HepG2 (cell line): Measurements from ENCODE around the gene SKI. TPM values are rescaled to one million over a fixed set of nuclear protein-coding genes. Genes with fewer than 3 reads are reported as not detected.

ENCODE experiments used
- ELF3 ChIP-seq: IDR thresholded peaks from 2 replicates; pipeline ENCODE4 v1.6.1; 2016; ENCODE audit warnings: missing genetic modification reagents, missing compliant biosample characterization
- RFX3 ChIP-seq: IDR thresholded peaks from 2 replicates; pipeline ENCODE4 v1.6.1; 2016; ENCODE audit warnings: missing biosample characterization, missing genetic modification reagents
- TCF7 ChIP-seq: sonication (generic); IDR thresholded peaks from 2 replicates; pipeline ENCODE4 v1.6.1; 2016; ENCODE audit warnings: antibody characterized with exemption, low read depth
- ZBTB8A ChIP-seq: sonication (generic); formaldehyde crosslinking; IDR thresholded peaks from 2 replicates; pipeline ENCODE4 v1.4.0; 2020; ENCODE audit warnings: mild to moderate bottlenecking, low read depth, missing genetic modification reagents, borderline replicate concordance
- ZFY ChIP-seq: sonication (generic); formaldehyde crosslinking; IDR thresholded peaks from 2 replicates; pipeline ENCODE4 v1.4.0; 2020; ENCODE audit warnings: missing genetic modification reagents
- ZNF33A ChIP-seq: sonication (generic); formaldehyde crosslinking; IDR thresholded peaks from 2 replicates; pipeline ENCODE4 v1.5.1; 2020; ENCODE audit warnings: missing genetic modification reagents, mild to moderate bottlenecking, moderate library complexity, borderline replicate concordance
- ZNF619 ChIP-seq: sonication (generic); formaldehyde crosslinking; IDR thresholded peaks from 2 replicates; pipeline ENCODE4 v1.4.0; 2020; ENCODE audit warnings: mild to moderate bottlenecking, missing genetic modification reagents
- ZZZ3 ChIP-seq: sonication (generic); formaldehyde crosslinking; IDR thresholded peaks from 2 replicates; pipeline ENCODE4 v1.4.0; 2020; ENCODE audit warnings: missing genetic modification reagents, mild to moderate bottlenecking, borderline replicate concordance
- polyA plus RNA-seq, 8 experiments: library from polyadenylated mRNA; depleted of rRNA in 3 of 8; stranded (reverse) in 7 of 8; unstranded in 1 of 8; fragments of >200 nt; fragmentation: Illumina TruSeq in 4 of 8; extraction: Trizol in 4 of 8; gene quantifications; 2 replicates each; pipeline versions ENCODE4 v1.2.1 to v1.2.3, GENCODE V29; 2011 to 2016; ENCODE audit warnings: low read depth in 4 of 8, missing spikeins in 1 of 8, mixed read lengths in 1 of 8; ENCODE audit not compliant: insufficient read depth in 1 of 8
- total RNA-seq, 5 experiments: library from RNA; depleted of rRNA; stranded (reverse); fragments of >200 nt; fragmentation: Illumina TruSeq; extraction: Trizol; gene quantifications; 2 replicates each; pipeline ENCODE4 v1.2.3, GENCODE V29; 2016; ENCODE audit warnings: low read depth in 1 of 5
- TF ChIP-seq, protein P1 (sequence below): sonication (generic); formaldehyde crosslinking; IDR thresholded peaks from 2 replicates; pipeline ENCODE4 v1.5.0; 2020; ENCODE audit warnings: mild to moderate bottlenecking, missing genetic modification reagents
- TF ChIP-seq, protein P2 (sequence below), 2 experiments: sonication (generic) in 1 of 2; formaldehyde crosslinking in 1 of 2; IDR thresholded peaks; 2 replicates each; pipeline versions ENCODE4 v1.6.1 to v1.9.0; 2014 to 2022; ENCODE audit warnings: antibody characterized with exemption in 1 of 2, borderline replicate concordance in 1 of 2, inconsistent platforms in 1 of 2, low read depth in 1 of 2, missing genetic modification reagents in 1 of 2
- TF ChIP-seq, protein P3 (sequence below): IDR thresholded peaks from 2 replicates; pipeline ENCODE4 v1.6.1; 2016; ENCODE audit warnings: low read depth, control low read depth
- TF ChIP-seq, protein P4 (sequence below): IDR thresholded peaks from 2 replicates; pipeline ENCODE4 v1.6.1; 2016; ENCODE audit warnings: control low read depth
- TF ChIP-seq, protein P5 (sequence below): sonication (generic); formaldehyde crosslinking; IDR thresholded peaks from 2 replicates; pipeline ENCODE4 v1.5.1; 2020; ENCODE audit warnings: missing genetic modification reagents, mild to moderate bottlenecking, borderline replicate concordance
- TF ChIP-seq, protein P6 (sequence below): sonication (generic); formaldehyde crosslinking; IDR thresholded peaks from 2 replicates; pipeline ENCODE4 v1.4.0; 2020; ENCODE audit warnings: missing genetic modification reagents, mild to moderate bottlenecking, borderline replicate concordance

Gene SKI
- total and polyA plus RNA-seq, 2 of the 13 experiments (the other 11 are each of a cell fraction or from before 2014, with no cell fraction given): 4.7 to 6.9 TPM

DNA sequence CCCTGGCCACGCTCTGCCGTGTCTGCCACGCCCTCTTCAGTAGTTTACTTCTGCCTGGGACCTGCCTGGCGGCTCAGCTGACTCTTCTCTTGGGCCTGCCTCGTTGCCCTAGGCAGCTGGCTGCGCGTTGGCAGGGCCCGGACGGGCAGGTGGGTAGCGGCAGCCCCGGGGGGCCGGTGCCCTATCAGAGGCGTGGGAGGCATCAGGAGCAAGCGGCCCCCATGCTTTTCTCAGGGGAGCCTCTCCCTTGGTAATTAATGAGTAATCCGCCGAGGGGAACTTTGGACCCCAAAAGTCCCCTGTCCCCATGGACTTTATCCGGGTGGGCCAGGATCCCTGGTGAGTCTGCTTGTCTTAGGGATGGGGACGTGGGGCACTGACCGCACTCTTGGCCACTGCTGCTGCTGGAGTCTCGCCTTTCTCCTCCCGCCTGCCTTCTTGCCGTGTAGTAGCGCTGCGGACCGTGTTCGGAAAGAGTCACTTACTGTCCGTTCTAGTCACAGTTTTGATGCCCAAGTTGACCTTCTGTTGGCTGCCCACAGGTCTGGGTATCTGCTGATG is 22.7 kb downstream of the SKI start (continued):
- TF ChIP-seq, protein P1, sequence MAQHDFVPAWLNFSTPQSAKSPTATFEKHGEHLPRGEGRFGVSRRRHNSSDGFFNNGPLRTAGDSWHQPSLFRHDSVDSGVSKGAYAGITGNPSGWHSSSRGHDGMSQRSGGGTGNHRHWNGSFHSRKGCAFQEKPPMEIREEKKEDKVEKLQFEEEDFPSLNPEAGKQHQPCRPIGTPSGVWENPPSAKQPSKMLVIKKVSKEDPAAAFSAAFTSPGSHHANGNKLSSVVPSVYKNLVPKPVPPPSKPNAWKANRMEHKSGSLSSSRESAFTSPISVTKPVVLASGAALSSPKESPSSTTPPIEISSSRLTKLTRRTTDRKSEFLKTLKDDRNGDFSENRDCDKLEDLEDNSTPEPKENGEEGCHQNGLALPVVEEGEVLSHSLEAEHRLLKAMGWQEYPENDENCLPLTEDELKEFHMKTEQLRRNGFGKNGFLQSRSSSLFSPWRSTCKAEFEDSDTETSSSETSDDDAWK: no peak
- TF ChIP-seq TCF7 (0 out of 2 replicates have a peak, but pooled peaks have one; percentile 11), RFX3 (CRISPR knock-in tag) (0 out of 2 replicates have a peak, but pooled peaks have one; percentile 34), ZNF33A (CRISPR knock-in tag) (no peak), ZNF619 (CRISPR knock-in tag) (no peak), ZZZ3 (CRISPR knock-in tag) (no peak), ZBTB8A (CRISPR knock-in tag) (no peak), ELF3 (CRISPR knock-in tag) (peak; percentile 64; the same call in 1 of the 2 replicates), ZFY (CRISPR knock-in tag) (peak; percentile 42; the same call in 1 of the 2 replicates)
- TF ChIP-seq, protein P2, sequence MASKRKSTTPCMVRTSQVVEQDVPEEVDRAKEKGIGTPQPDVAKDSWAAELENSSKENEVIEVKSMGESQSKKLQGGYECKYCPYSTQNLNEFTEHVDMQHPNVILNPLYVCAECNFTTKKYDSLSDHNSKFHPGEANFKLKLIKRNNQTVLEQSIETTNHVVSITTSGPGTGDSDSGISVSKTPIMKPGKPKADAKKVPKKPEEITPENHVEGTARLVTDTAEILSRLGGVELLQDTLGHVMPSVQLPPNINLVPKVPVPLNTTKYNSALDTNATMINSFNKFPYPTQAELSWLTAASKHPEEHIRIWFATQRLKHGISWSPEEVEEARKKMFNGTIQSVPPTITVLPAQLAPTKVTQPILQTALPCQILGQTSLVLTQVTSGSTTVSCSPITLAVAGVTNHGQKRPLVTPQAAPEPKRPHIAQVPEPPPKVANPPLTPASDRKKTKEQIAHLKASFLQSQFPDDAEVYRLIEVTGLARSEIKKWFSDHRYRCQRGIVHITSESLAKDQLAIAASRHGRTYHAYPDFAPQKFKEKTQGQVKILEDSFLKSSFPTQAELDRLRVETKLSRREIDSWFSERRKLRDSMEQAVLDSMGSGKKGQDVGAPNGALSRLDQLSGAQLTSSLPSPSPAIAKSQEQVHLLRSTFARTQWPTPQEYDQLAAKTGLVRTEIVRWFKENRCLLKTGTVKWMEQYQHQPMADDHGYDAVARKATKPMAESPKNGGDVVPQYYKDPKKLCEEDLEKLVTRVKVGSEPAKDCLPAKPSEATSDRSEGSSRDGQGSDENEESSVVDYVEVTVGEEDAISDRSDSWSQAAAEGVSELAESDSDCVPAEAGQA (IDR thresholded peaks at IDR 0.05; ENCODE audit: low read depth): no peak; the same call in 1 of the 2 replicates
- TF ChIP-seq, protein P2 (CRISPR knock-in tag; IDR thresholded peaks at IDR 0.05; ENCODE audit: borderline replicate concordance): no peak
- TF ChIP-seq, protein P3, sequence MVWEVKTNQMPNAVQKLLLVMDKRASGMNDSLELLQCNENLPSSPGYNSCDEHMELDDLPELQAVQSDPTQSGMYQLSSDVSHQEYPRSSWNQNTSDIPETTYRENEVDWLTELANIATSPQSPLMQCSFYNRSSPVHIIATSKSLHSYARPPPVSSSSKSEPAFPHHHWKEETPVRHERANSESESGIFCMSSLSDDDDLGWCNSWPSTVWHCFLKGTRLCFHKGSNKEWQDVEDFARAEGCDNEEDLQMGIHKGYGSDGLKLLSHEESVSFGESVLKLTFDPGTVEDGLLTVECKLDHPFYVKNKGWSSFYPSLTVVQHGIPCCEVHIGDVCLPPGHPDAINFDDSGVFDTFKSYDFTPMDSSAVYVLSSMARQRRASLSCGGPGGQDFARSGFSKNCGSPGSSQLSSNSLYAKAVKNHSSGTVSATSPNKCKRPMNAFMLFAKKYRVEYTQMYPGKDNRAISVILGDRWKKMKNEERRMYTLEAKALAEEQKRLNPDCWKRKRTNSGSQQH (CRISPR knock-in tag): no peak
- TF ChIP-seq, protein P4, sequence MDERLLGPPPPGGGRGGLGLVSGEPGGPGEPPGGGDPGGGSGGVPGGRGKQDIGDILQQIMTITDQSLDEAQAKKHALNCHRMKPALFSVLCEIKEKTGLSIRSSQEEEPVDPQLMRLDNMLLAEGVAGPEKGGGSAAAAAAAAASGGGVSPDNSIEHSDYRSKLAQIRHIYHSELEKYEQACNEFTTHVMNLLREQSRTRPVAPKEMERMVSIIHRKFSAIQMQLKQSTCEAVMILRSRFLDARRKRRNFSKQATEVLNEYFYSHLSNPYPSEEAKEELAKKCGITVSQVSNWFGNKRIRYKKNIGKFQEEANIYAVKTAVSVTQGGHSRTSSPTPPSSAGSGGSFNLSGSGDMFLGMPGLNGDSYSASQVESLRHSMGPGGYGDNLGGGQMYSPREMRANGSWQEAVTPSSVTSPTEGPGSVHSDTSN (CRISPR knock-in tag): no peak
- TF ChIP-seq, protein P5, sequence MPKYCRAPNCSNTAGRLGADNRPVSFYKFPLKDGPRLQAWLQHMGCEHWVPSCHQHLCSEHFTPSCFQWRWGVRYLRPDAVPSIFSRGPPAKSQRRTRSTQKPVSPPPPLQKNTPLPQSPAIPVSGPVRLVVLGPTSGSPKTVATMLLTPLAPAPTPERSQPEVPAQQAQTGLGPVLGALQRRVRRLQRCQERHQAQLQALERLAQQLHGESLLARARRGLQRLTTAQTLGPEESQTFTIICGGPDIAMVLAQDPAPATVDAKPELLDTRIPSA (CRISPR knock-in tag): no peak
- TF ChIP-seq, protein P6, sequence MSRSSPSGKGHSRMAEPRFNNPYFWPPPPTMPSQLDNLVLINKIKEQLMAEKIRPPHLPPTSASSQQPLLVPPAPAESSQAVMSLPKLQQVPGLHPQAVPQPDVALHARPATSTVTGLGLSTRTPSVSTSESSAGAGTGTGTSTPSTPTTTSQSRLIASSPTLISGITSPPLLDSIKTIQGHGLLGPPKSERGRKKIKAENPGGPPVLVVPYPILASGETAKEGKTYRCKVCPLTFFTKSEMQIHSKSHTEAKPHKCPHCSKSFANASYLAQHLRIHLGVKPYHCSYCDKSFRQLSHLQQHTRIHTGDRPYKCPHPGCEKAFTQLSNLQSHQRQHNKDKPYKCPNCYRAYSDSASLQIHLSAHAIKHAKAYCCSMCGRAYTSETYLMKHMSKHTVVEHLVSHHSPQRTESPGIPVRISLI (CRISPR knock-in tag): no peak
